Neutrophil (primary cell): ENCODE data around the gene ZNF836.

Experiments
- H3K27ac ChIP-seq: fragments of 200-600 bp; sonication (generic); 2 replicates; pipeline ENCODE4 v1.5.1; 2016; ENCODE audit warnings: mild to moderate bottlenecking, moderate library complexity
- H3K27me3 ChIP-seq: fragments of 200-600 bp; sonication (generic); 2 replicates; pipeline ENCODE4 v1.6.0; 2016; ENCODE audit warnings: mild to moderate bottlenecking
- H3K36me3 ChIP-seq: fragments of 200-600 bp; sonication (generic); 2 replicates; pipeline ENCODE4 v1.5.1; 2017
- H3K4me1 ChIP-seq, 2 experiments: fragments of 200-600 bp in 1 of 2; sonication (generic) in 1 of 2; 1 replicate in 1 of 2; 2 replicates in 1 of 2; pipeline versions ENCODE4 v1.5.1 to v1.6.1; 2013 to 2016; ENCODE audit warnings: low read depth in 1 of 2, low read length in 1 of 2, mild to moderate bottlenecking in 1 of 2, moderate library complexity in 1 of 2; ENCODE audit not compliant: control insufficient read depth in 1 of 2, insufficient read depth in 1 of 2
- H3K4me3 ChIP-seq, 2 experiments: fragments of 200-600 bp in 1 of 2; sonication (generic) in 1 of 2; 1 replicate in 1 of 2; 2 replicates in 1 of 2; pipeline ENCODE4 v1.5.1; 2013 to 2016; ENCODE audit warnings: low read depth in 1 of 2, low read length in 1 of 2, mild to moderate bottlenecking in 1 of 2, moderate library complexity in 1 of 2
- H3K9me3 ChIP-seq: fragments of 200-600 bp; sonication (generic); 2 replicates; pipeline ENCODE4 v1.5.1; 2016
- TF ChIP-seq, protein P1 (sequence below): fragments of 200-600 bp; sonication (generic); IDR thresholded peaks from 2 replicates; pipeline ENCODE4 v1.5.1; 2016; ENCODE audit warnings: antibody characterized with exemption

The ZNF836 gene

DNA sequence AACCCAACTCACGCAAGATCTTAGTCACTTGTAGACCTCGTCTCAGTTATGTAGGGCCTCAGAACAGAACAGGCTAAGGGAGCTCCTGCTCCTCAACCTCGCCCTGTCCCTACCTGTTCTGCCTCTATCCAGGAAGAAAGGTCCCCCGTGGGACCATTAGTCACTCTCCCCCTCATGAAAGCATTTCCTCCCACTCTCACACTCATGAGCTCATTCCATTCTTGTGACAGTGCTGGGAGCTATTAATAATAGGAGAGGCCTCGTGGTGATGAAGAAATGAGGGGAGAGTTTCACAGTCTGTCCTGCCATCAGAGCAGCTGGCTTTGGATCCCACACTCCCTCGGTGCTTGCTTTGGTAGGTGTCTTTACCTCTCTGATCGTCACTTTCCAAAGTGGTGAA is 28.6 kb upstream of the ZNF836 start:
- H3K27me3 ChIP-seq, result no peaks in the 10 kb centered on the region
- H3K36me3 ChIP-seq, result peaks cover 89% of the 10 kb centered on the region
- H3K9me3 ChIP-seq, result no peaks in the 10 kb centered on the region
- H3K27ac ChIP-seq, result no peak overlapping the region
- TF ChIP-seq, protein P1, sequence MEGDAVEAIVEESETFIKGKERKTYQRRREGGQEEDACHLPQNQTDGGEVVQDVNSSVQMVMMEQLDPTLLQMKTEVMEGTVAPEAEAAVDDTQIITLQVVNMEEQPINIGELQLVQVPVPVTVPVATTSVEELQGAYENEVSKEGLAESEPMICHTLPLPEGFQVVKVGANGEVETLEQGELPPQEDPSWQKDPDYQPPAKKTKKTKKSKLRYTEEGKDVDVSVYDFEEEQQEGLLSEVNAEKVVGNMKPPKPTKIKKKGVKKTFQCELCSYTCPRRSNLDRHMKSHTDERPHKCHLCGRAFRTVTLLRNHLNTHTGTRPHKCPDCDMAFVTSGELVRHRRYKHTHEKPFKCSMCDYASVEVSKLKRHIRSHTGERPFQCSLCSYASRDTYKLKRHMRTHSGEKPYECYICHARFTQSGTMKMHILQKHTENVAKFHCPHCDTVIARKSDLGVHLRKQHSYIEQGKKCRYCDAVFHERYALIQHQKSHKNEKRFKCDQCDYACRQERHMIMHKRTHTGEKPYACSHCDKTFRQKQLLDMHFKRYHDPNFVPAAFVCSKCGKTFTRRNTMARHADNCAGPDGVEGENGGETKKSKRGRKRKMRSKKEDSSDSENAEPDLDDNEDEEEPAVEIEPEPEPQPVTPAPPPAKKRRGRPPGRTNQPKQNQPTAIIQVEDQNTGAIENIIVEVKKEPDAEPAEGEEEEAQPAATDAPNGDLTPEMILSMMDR, result no peak
- no peak overlapping the region for H3K4me3 ChIP-seq
- H3K4me1 ChIP-seq, result no peaks in the 10 kb centered on the region

DNA sequence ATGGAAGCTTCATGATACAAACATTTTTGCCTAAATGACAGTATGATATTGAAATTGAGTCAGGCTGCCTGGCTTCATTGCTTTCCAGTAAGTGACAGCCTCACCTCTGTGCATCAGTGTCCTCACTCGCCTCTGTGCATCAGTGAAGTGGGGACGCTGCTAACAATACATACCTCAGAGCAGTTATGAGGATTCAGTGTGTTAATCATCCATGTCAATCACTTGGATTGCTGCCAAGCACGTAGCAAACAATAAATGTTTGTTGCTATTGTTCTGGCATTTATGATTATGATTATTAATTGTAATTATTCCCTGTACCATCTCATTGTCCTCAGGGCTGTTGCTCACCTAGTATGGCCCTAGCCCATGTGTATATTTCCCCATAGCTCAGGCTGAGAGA is 27.3 kb upstream of the ZNF836 start:
- peaks cover 81% of the 10 kb centered on the region for H3K36me3 ChIP-seq
- no peaks in the 10 kb centered on the region for H3K4me1 ChIP-seq
- H3K4me3 ChIP-seq, result no peak overlapping the region
- TF ChIP-seq, protein P1, result no peak
- H3K27ac ChIP-seq, result no peak overlapping the region
- H3K27me3 ChIP-seq, result no peaks in the 10 kb centered on the region
- H3K9me3 ChIP-seq, result no peaks in the 10 kb centered on the region

DNA sequence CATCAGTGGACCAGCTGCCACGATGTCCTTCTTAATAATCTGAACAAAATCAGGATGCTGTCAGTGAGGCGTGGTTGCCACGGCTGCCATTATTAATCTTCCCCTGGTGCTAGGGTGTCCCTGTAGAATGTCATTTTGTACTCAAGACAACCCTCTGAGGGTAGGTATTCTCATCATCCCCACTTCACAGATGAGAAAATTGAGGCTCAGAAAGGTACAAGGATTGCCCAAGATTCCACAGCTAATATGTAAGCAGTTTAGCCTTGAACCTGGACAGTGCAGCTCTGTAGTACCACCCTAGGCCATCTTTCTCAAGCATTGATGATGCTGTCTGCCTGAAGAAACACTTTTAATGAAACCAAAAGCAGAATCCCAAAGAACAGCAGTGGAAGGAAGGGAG is 26.5 kb upstream of the ZNF836 start:
- Histone ChIP-seq H3K27me3 (no peaks in the 10 kb centered on the region), H3K4me1 (no peaks in the 10 kb centered on the region), H3K9me3 (no peaks in the 10 kb centered on the region), H3K36me3 (peaks cover 81% of the 10 kb centered on the region), H3K27ac (no peak overlapping the region), H3K4me3 (no peak overlapping the region)
- TF ChIP-seq, protein P1, result no peak

DNA sequence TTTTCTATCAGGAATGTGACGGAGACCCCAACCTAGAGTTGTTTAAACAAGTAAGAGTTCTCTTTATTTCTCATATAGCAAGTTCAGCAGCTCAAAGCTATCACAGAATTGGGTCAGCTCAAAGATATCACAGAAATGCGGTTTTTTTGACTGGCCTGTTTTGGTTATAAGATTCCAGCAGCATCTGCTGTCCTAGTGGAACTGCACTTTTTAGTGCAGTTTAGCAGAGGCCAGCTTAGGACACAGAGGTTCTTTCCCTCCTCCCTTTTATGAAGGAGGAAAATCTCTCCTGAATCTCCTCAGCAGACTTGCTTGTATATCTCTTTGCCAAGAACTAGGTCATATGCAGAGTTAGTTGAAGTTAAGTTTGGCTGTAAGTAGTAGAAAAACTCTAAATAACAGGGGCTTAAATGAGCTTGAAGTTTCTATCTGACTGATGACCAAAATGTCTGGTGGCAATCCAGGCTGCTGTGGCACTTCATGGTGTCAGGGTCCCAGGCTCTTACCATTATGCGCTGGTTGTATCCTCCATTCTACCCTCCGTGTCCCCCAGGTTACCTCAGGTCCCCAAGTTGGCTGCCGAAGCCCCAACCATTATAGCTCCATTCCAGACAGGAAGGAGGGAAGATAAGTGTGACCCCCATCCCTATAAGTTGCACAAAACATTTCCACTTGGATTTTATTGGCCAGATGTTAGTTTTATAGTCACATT is 25.0 kb upstream of the ZNF836 start:
- TF ChIP-seq, protein P1, result no peak
- Histone ChIP-seq H3K27ac (no peak overlapping the region), H3K27me3 (no peaks in the 10 kb centered on the region), H3K4me1 (peaks cover 4% of the 10 kb centered on the region in 2 experiments), H3K4me3 (no peak overlapping the region), H3K36me3 (peaks cover 68% of the 10 kb centered on the region), H3K9me3 (no peaks in the 10 kb centered on the region)

DNA sequence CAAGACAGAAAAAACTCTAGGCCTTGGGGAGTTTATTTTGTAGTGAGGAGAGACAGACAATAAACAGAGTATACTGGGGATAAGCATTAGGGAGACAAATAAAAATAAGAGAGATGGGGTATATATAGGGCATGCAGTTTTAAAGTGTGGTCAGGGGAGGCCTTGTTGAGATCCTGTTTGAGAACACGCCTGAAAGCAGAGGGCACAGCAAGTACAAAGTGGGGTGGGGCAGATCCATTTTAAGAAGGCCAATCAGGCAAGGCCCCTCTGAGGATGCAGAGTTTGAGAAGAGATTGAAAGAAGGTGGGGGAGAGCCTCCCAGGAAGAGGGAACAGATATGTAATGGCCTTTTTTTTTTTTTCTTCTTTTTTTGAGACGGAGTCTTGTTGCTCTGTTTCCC is 20.5 kb upstream of the ZNF836 start:
- Histone ChIP-seq H3K36me3 (peaks cover 34% of the 10 kb centered on the region), H3K27me3 (no peaks in the 10 kb centered on the region), H3K9me3 (no peaks in the 10 kb centered on the region), H3K4me3 (no peak overlapping the region), H3K4me1 (peaks cover 18 to 21% of the 10 kb centered on the region in 2 experiments), H3K27ac (no peak overlapping the region)
- TF ChIP-seq, protein P1, result no peak
